OCI-LY7 (cell line): ENCODE measurements around the gene PDE3B.

Experiments
- CTCF ChIP-seq: fragments of 200-600 bp; sonication (generic); conservative IDR thresholded peaks from 2 replicates; pipeline ENCODE4 v1.5.1; 2014; ENCODE audit warnings: mild to moderate bottlenecking, antibody characterized with exemption, low read length, moderate library complexity, mixed read lengths
- EZH2phosphoT487 ChIP-seq: fragments of 200-600 bp; sonication (generic); IDR thresholded peaks from 2 replicates; pipeline ENCODE4 v1.6.1; 2018; ENCODE audit warnings: low read depth, borderline replicate concordance, mild to moderate bottlenecking, mixed run types, antibody characterized with exemption, low read length, moderate library complexity, mixed read lengths

- no peak for TF ChIP-seq CTCF
- TF ChIP-seq EZH2phosphoT487 = no peak
Measured at GRCh38 chr11:14857621-14858020, 214.0 kb downstream of the PDE3B start.
